Measurements from ENCODE around the gene GAS7. TPM values are rescaled to one million over a fixed set of nuclear protein-coding genes. Genes with fewer than 3 reads are reported as not detected.

The GAS7 gene
- total and polyA plus RNA-seq, 4 donors = 9.0 to 112 (median 46.1) TPM

- Histone ChIP-seq H3K9me3 (ENCODE audit: control insufficient read depth in 4 of 4, insufficient read depth in 3 of 4, low read length in 3 of 4) (peaks cover 0 to 5% (median 0%) of the 10 kb centered on the region in 4 donors), H3K27me3 (ENCODE audit: control insufficient read depth in 3 of 3, insufficient read depth in 3 of 3, low read length in 2 of 3) (no peaks in the 10 kb centered on the region), H3K27ac (ENCODE audit: low read depth in 1 of 2, low read length in 1 of 2) (peak overlapping the region in 1 of 2 donors; percentile 0), H3K36me3 (ENCODE audit: control insufficient read depth in 4 of 4, insufficient read depth in 4 of 4, low read length in 4 of 4) (no peaks in the 10 kb centered on the region), H3K9ac (ENCODE audit: insufficient read depth in 1 of 2, low read length in 2 of 2) (peak overlapping the region in 1 of 2 donors; percentile 43), H3K4me1 (ENCODE audit: control insufficient read depth in 5 of 5, insufficient read depth in 5 of 5, low read length in 5 of 5) (peaks cover 0 to 74% (median 32%) of the 10 kb centered on the region in 5 donors), H3K4me3 (no peak overlapping the region)
- ATAC-seq (ENCODE audit: insufficient read depth, low FRiP score) = no peak
- WGBS, 2 donors = 69 to 84% methylated on average over 18 of the region's 18 CpGs
- TF ChIP-seq CTCF (IDR thresholded peaks at IDR 0.05; ENCODE audit: control extremely low read depth, extremely low read depth) = no peak
- DNase-seq = no peak
These were observed 72.2 kb downstream of the GAS7 start for GRCh38 chr17:10126276-10126615.

GRCh38 chr17:10125531-10126275, 72.7 kb downstream of the GAS7 start:
- H3K4me1 ChIP-seq (ENCODE audit: control insufficient read depth in 5 of 5, insufficient read depth in 5 of 5, low read length in 5 of 5) = peaks cover 0 to 78% (median 33%) of the 10 kb centered on the region in 5 donors
- no peak overlapping the region for H3K4me3 ChIP-seq
- WGBS, 2 donors = 45 to 67% methylated on average over 11 of the region's 11 CpGs
- peak overlapping the region in 1 of 2 donors; percentile 42 for H3K9ac ChIP-seq (ENCODE audit: insufficient read depth in 1 of 2, low read length in 2 of 2)
- peak overlapping the region in 1 of 2 donors; percentile 0 for H3K27ac ChIP-seq (ENCODE audit: low read depth in 1 of 2, low read length in 1 of 2)
- peaks cover 0 to 5% (median 0%) of the 10 kb centered on the region in 4 donors for H3K9me3 ChIP-seq (ENCODE audit: control insufficient read depth in 4 of 4, insufficient read depth in 3 of 4, low read length in 3 of 4)
- ATAC-seq (ENCODE audit: insufficient read depth, low FRiP score) (no peak), DNase-seq (peak; percentile 81 to 92 (median 90))
- H3K36me3 ChIP-seq (ENCODE audit: control insufficient read depth in 4 of 4, insufficient read depth in 4 of 4, low read length in 4 of 4) = no peaks in the 10 kb centered on the region
- no peak for TF ChIP-seq CTCF (IDR thresholded peaks at IDR 0.05; ENCODE audit: control extremely low read depth, extremely low read depth)
- H3K27me3 ChIP-seq (ENCODE audit: control insufficient read depth in 3 of 3, insufficient read depth in 3 of 3, low read length in 2 of 3) = no peaks in the 10 kb centered on the region

- WGBS, 2 donors = 81 to 100% methylated on average over 2 of the region's 2 CpGs
- H3K27ac ChIP-seq (ENCODE audit: low read depth in 1 of 2, low read length in 1 of 2) = peak overlapping the region in 1 of 2 donors; percentile 39
- ATAC-seq (ENCODE audit: insufficient read depth, low FRiP score) (no peak), DNase-seq (no peak)
- H3K36me3 ChIP-seq (ENCODE audit: control insufficient read depth in 4 of 4, insufficient read depth in 4 of 4, low read length in 4 of 4) = no peaks in the 10 kb centered on the region
- H3K4me1 ChIP-seq (ENCODE audit: control insufficient read depth in 5 of 5, insufficient read depth in 5 of 5, low read length in 5 of 5) = peaks cover 0 to 73% (median 41%) of the 10 kb centered on the region in 5 donors
- no peak overlapping the region for H3K4me3 ChIP-seq
- no peaks in the 10 kb centered on the region for H3K27me3 ChIP-seq (ENCODE audit: control insufficient read depth in 3 of 3, insufficient read depth in 3 of 3, low read length in 2 of 3)
- no peak for TF ChIP-seq CTCF (IDR thresholded peaks at IDR 0.05; ENCODE audit: control extremely low read depth, extremely low read depth)
- peaks cover 0 to 4% (median 0%) of the 10 kb centered on the region in 4 donors for H3K9me3 ChIP-seq (ENCODE audit: control insufficient read depth in 4 of 4, insufficient read depth in 3 of 4, low read length in 3 of 4)
- H3K9ac ChIP-seq (ENCODE audit: insufficient read depth in 1 of 2, low read length in 2 of 2) = no peak overlapping the region
These were observed 75.3 kb downstream of the GAS7 start for GRCh38 chr17:10123093-10123492.
